GM18861 (cell line): ENCODE measurements around the gene SLC17A5.
A peak's percentile ranks its signal among the peaks of the same experiment; 100 is the strongest.
"Not testable (repeated sequence)": the region's sequence is repeated elsewhere in the genome, so short reads cannot be mapped to it uniquely, and the experiment has no call there.

Source experiments
- ATAC-seq: cut with Tn5 transposase; IDR thresholded peaks from one replicate; pipeline ENCODE4 v1.9.1; 2021; ENCODE audit not compliant: unreplicated experiment

SLC17A5 gene

GRCh38 chr6:73566954-73567591, 86.7 kb downstream of the SLC17A5 start:
- no peak for ATAC-seq

DNA sequence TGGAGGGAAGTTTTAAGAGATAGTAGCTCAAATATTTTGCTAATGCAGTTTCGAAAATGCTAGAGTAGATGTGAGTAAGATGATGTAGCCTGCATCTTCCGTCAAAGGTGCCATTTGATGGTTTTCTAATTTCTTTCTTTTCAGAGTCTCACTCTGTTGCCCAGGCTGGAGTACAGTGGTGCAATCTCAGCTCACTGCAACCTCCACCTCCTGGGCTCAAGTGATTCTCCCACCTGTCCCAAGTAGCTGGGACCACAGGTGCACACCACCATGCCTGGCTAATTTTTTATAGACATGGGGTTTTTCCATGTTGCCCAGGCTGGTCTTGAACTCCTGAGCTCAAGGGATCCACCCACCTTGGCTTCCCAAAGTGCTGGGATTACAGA, 87.3 kb downstream of the SLC17A5 start:
- ATAC-seq = not testable (repeated sequence)

- ATAC-seq = no peak
Observed at GRCh38 chr6:73565767-73566485, 87.9 kb downstream of the SLC17A5 start.

GRCh38 chr6:73564578-73565345, 89.0 kb downstream of the SLC17A5 start:
- ATAC-seq = no peak

- ATAC-seq = no peak
Observed at GRCh38 chr6:73562558-73562957, 91.2 kb downstream of the SLC17A5 start.

DNA sequence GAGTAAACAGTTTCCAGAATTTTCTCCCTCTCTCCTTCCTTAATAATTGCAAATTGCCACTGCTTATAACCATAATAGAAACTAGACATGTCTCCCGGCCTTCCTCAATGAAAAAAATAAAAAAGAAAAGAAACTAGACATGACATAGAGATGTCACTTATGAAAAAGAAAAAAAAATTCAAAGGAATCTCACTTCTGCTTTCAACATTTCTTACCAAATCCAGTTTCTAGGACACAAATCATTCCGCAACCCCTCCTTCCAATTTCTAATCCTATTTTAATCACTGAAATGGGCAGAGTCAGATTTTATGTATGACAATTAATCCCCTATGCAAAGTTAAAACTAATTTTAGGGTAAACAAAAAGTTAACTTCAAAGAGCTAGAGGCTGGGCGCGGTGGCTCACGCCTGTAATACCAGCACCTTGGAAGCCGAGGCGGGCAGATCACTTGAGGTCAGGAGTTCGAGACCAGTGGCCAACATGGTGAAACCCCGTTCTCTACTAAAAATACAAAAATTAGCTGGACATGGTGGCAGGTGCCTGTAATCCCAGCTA, 92.9 kb downstream of the SLC17A5 start:
- no peak for ATAC-seq

GRCh38 chr6:73560182-73560732, 93.5 kb downstream of the SLC17A5 start:
- ATAC-seq = no peak

DNA sequence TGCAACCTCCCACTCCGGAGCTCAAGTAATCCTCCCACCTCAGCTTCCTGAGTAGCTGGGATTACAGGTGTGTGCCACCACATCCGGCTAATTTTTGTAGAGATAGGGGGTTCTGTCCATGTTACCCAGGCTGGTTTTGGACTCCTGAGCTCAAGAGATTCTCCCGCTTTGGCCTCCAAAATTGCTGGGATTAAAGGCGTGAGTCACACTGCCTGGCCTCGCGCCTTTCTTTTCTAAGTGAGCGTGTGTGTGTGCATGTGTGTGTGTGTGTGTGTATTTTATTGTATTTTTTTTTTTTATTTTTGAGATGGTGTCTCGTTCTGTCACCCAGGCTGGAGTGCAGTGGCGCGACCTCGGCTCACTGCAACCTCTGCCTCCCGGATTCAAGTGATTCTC, 94.4 kb downstream of the SLC17A5 start:
- not testable (repeated sequence) for ATAC-seq

DNA sequence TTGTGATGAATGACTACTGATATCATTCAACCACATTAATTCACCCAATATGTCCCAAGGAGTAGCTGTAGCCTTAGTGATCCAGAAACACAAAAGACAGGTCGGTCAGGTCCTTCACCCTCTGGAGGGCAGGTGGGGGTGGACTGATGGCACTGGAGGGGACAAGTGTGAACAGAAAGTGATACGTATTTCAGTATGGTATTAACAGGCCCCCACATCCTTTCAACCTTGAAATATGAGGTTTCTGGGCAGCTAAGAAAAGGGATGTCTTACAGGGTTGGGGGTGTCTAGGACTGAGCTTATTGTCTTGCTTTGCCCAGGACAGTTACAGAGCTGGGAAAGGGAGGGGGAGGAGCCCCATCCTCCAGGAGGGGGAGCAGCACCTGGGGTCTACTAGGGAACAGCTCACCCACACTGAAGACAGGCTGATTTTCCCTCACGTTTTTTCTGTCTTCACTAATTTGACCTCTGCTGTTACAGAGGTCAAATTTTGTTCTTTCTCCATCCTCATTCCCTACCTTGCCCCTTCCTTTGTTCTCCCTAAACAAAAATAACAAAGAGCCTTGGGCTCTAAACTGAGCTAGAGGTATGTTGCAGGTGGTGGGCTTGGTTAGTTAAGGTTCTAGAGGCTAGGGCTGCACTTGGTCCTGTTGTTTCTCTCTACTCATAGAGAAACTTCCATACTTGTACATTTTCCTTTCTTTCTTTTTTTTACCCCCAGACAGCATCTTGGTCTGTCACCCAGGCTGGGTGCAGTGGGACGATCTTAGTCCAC, 95.0 kb downstream of the SLC17A5 start:
- peak; percentile 71 for ATAC-seq

DNA sequence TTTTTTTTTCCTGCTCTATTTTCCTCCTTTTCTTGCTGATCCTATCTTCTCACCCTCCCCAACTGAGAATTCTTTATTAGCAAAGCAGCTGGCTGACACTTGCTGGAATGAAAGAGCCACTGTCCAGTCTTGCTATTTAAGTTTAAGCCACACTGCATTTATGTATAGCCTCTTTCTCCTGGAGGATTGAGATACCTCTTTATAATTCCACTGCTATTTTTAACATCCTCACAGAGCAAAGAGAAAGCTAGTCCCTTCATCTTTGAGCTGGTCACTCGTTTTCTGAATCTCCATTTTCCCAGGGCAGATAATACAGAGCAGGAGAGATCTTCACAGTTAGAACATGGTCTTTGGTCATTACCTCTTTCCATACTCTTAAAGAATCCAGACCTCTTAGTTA, 97.0 kb downstream of the SLC17A5 start:
- no peak for ATAC-seq

DNA sequence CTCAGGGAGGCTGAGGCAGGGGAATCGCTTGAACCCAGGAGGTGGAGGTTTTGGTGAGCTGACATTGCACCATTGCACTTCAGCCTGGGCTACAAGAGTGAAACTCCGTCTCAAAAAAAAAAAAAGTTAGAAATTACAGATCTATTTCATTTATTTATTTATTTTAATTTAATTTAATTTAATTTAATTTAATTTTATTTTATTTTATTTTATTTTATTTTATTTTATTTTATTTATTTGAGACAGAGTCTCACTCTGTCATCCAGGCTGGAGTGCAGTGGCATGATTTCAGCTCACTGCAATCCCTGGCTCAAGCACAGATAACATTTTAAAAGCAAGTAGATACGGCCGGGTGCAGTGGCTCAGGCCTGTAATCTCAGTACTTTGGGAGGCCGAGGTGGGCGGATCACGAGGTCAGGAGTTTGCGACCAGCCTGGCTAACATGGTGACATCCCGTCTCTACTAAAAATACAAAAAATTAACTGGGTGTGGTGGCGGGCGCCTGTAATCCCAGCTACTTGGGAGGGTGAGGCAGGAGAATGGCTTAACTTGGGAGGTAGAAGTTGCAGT, 98.3 kb downstream of the SLC17A5 start:
- ATAC-seq = not testable (repeated sequence)

GRCh38 chr6:73551115-73551514, 102.7 kb downstream of the SLC17A5 start:
- ATAC-seq = not testable (repeated sequence)

DNA sequence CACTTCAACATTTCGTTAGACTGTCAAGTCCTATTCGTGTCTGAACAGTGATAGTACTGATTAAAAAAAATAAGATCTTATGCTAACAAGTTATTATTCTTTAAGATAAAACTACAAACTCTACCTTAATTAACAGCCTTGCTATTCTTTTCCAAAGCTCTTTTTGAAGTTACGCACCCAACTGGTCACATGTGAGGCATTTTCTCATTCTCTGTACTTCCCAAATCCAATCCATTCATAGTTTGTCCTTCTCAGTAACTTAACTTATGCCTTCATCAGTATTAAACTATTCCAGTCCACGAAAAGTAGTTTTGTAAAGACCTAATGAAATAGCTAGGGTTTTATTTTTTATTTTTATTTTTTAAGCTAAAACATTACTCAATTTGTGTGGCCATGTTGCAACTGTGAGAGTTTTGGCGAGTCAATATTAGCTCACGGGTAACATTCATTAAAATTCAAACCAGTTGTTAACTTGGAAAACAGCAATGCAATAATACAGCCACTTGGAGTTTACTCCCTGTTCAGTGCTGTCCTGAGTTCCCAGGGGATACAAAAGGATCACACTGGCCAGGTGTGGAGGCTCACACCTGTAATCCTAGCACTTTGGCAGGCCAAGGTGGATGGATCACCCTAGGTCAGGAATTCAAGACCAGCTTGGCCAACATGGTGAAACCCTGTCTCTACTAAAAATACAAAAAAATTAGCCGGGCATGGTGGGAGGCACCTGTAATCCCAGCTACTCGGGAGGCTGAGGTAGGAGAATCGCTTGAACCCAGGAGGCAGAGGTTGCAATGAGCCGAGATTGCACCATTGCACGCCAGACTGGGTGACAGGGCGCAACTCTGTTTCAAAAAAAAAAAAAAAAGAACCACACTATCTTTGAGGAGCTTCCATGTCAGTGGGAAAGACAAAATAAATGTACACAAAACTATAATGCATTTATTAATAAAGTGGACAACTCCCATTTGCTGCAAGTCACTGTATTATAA, 105.0 kb downstream of the SLC17A5 start:
- ATAC-seq = no peak

DNA sequence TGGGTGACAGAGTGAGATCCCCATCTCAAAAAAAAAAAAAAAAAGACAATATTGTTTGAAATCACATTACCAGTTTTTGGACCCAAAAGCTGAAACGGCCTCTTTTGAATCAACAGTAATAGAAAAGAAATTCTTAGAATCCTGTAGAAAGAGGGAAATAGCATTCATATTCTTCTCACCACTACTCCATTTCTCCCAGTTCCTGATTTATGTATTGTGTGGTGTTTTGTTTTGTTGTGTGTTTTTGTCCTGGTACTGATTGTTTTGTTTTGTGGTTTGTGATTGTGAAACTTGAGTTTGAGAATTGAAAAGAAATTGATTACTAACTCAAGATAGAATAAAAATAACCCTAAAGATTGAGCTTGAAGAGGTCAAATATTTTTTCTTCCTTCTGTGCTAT, 106.8 kb downstream of the SLC17A5 start:
- no peak for ATAC-seq
